Measurements from ENCODE around the gene SPINT2. TPM values are rescaled to one million over a fixed set of nuclear protein-coding genes. Genes with fewer than 3 reads are reported as not detected.

Gene SPINT2
- total and polyA plus RNA-seq, 12 donors: 3.4 to 29.2 (median 12.3) TPM

DNA sequence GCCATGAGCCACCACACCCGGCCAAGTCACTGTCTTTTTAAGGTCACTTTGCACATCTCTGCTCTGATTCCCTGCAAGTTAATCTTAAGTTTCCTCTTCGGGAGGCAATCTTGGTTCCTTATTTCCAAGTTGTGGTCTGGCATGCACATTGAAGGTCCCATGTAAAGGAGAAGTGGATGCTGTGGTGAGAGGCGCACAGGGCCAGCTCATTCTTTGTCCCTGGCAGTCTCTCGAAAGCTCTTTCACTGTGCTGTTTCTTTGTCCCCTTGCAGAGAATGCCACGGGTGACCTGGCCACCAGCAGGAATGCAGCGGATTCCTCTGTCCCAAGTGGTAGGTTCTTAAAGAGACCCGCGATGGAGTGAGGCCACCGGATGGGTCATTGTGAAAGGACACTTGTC lies 23.2 kb downstream of the SPINT2 start:
- Histone ChIP-seq H3K36me3 (peaks cover 0 to 29% (median 0%) of the 10 kb centered on the region in 9 donors), H3K9me3 (no peaks in the 10 kb centered on the region), H3K4me1 (peaks cover 0 to 38% (median 2%) of the 10 kb centered on the region in 9 donors), H3K27me3 (no peaks in the 10 kb centered on the region), H3K27ac (peak overlapping the region in 1 of 10 donors; percentile 66), H3K4me3 (no peak overlapping the region)
- ATAC-seq (peak in 4 of 8 donors; percentile 21 to 43 (median 41)), DNase-seq (no peak)
- TF ChIP-seq, protein P1, sequence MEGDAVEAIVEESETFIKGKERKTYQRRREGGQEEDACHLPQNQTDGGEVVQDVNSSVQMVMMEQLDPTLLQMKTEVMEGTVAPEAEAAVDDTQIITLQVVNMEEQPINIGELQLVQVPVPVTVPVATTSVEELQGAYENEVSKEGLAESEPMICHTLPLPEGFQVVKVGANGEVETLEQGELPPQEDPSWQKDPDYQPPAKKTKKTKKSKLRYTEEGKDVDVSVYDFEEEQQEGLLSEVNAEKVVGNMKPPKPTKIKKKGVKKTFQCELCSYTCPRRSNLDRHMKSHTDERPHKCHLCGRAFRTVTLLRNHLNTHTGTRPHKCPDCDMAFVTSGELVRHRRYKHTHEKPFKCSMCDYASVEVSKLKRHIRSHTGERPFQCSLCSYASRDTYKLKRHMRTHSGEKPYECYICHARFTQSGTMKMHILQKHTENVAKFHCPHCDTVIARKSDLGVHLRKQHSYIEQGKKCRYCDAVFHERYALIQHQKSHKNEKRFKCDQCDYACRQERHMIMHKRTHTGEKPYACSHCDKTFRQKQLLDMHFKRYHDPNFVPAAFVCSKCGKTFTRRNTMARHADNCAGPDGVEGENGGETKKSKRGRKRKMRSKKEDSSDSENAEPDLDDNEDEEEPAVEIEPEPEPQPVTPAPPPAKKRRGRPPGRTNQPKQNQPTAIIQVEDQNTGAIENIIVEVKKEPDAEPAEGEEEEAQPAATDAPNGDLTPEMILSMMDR (IDR thresholded peaks at IDR 0.05): no peak
- whole genome bisulfite sequencing, 2 donors: 68 to 78% methylated on average over 9 of the region's 9 CpGs
- intact Hi-C loops (cut with DNase I): no loop called here

DNA sequence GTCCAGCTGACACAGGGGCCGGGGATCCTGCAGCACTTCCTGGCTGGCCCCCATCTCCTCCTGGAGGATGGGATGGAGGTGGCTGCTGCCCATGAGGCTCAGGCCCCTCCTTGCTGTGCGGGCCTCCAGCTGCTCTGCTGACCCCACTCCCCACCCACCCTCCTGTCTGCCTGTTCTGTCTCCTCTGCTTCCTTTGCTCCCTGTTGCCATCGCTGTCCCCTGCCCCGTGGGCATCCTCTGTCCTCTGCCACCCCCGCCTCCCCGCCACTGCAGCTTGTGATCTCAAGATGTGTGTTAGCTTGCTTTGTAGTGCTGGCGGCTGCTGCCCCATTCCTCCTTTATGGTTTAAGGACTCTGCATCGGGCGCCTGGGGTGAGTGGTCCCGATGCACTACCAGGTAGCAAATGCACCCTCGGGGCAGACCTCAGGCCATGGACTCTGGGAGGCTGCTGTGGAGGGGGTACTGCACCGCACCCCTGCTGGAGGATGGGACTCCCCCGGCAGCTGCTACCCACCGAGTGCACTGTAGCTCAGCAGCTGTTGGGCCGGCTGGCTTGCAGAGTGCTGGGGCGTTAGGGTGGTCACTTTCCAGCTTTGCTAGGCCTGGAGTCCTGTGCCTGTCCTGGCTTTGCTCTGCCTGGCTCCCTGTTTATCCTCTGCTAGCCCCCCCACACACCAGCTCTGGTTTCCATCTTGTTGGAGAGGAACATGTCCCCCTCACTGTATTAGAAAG lies 23.9 kb downstream of the SPINT2 start:
- H3K4me3 ChIP-seq: no peak overlapping the region
- peak overlapping the region in 1 of 10 donors; percentile 66 for H3K27ac ChIP-seq
- no peak for DNase-seq
- TF ChIP-seq, protein P1 (IDR thresholded peaks at IDR 0.05): no peak
- ATAC-seq: peak in 2 of 8 donors; percentile 13 to 16
- intact Hi-C loops (cut with DNase I): no loop called here
- WGBS, 2 donors: 86 to 87% methylated on average over 16 of the region's 16 CpGs
- H3K36me3 ChIP-seq: peaks cover 0 to 29% (median 0%) of the 10 kb centered on the region in 9 donors
- H3K4me1 ChIP-seq: peaks cover 0 to 38% (median 0%) of the 10 kb centered on the region in 9 donors
- H3K9me3 ChIP-seq: no peaks in the 10 kb centered on the region
- H3K27me3 ChIP-seq: no peaks in the 10 kb centered on the region

DNA sequence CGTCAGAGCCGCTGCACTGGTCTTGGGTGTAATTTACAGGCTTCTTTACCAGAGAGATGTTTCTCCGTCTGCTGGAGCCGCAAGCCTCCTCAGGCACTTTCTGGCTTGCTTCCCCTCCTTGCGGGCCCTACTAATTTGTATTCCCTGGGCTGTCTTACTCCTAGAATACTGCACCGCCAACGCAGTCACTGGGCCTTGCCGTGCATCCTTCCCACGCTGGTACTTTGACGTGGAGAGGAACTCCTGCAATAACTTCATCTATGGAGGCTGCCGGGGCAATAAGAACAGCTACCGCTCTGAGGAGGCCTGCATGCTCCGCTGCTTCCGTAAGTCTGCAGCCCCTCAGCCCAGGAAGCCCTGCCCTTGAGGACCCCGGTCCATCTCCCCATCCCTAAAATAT lies 25.6 kb downstream of the SPINT2 start:
- ATAC-seq (no peak), DNase-seq (no peak)
- Histone ChIP-seq H3K27me3 (no peaks in the 10 kb centered on the region), H3K36me3 (peaks cover 0 to 29% (median 0%) of the 10 kb centered on the region in 9 donors), H3K4me1 (peaks cover 0 to 27% (median 0%) of the 10 kb centered on the region in 9 donors), H3K4me3 (no peak overlapping the region), H3K27ac (no peak overlapping the region), H3K9me3 (no peaks in the 10 kb centered on the region)
- WGBS, 2 donors: 97% methylated on average over 15 of the region's 15 CpGs
- intact Hi-C loops (cut with DNase I): no loop called here
- TF ChIP-seq, protein P1 (IDR thresholded peaks at IDR 0.05): no peak

DNA sequence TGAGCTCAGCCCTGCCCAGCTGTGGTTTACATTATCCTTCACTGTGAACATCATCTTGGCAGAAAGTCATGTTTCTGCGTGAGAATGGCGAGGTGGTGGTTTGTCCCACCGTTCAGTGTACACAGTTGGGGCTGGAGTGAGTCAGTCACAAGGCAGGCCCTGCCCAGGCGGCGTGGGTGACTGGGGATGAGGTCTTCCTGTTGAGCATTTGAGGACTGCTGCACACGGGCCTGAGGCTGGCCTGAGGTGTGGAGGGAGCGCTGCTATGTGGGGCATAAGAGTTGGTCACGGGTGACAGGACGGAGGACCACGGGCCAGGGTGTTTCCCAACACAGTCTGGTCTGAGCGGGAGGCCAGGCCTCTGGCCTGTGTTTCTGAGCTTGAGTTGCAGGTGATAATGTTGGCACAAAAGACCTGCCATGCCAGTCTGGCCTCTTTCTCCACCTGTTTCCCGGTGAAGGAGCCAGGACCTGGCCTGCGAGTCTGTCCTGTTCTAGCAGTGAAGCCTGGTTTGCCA lies 26.3 kb downstream of the SPINT2 start:
- 82 to 83% methylated on average over 13 of the region's 13 CpGs for WGBS, 2 donors
- no peak for ATAC-seq
- intact Hi-C loops (cut with DNase I): no loop called here
- DNase-seq: no peak
- peaks cover 0 to 29% (median 0%) of the 10 kb centered on the region in 9 donors for H3K36me3 ChIP-seq
- TF ChIP-seq, protein P1 (IDR thresholded peaks at IDR 0.05): no peak
- no peaks in the 10 kb centered on the region for H3K9me3 ChIP-seq
- no peaks in the 10 kb centered on the region for H3K27me3 ChIP-seq
- H3K4me3 ChIP-seq: no peak overlapping the region
- peaks cover 0 to 21% (median 0%) of the 10 kb centered on the region in 9 donors for H3K4me1 ChIP-seq
- H3K27ac ChIP-seq: no peak overlapping the region
